Stimulated activated CD4-positive, alpha-beta T cell treated with anti-CD3 and anti-CD28 coated beads, TNF-alpha, amount 100 ng/mL, for 4 hours (primary cell): ENCODE measurements around the gene POMGNT1.
"Not testable (repeated sequence)": the region's sequence is repeated elsewhere in the genome, so short reads cannot be mapped to it uniquely, and the experiment has no call there.

Experiments used
- DNase-seq, 3 experiments: peaks; one replicate each; pipeline ENCODE4 v3.0.0-alpha.2; 2020; ENCODE audit warnings: low read depth in 3 of 3

The POMGNT1 gene

GRCh38 chr1:46197964-46198811, at the start of gene POMGNT1:
Gene POMGNT1 (minus strand): TSS chr1:46198434. CDS start chr1:46197821, 613 bp downstream.
- DNase-seq: peak; percentile 46 to 60 (median 57)

- peak; percentile 86 to 96 (median 94) for DNase-seq
These were observed 49.3 kb upstream of the POMGNT1 start, which contains the start of gene RAD54L for GRCh38 chr1:46247436-46248121. Gene RAD54L (plus strand): TSS chr1:46247763. CDS start chr1:46248406, 643 bp downstream.

GRCh38 chr1:46246548-46247435, 48.6 kb upstream of the POMGNT1 start:
- peak in 2 of 3 experiments; percentile 22 to 34 for DNase-seq

- DNase-seq: not testable (repeated sequence)
These were observed 47.9 kb upstream of the POMGNT1 start for GRCh38 chr1:46246136-46246535.

- DNase-seq: no peak
These were observed 46.6 kb upstream of the POMGNT1 start for GRCh38 chr1:46244656-46245371.

- not testable (repeated sequence) for DNase-seq
These were observed 45.6 kb upstream of the POMGNT1 start for GRCh38 chr1:46243831-46244230.

- no peak for DNase-seq
These were observed 44.7 kb upstream of the POMGNT1 start for GRCh38 chr1:46242918-46243317.

GRCh38 chr1:46241733-46242132, 43.5 kb upstream of the POMGNT1 start:
- DNase-seq: not testable (repeated sequence)

GRCh38 chr1:46238865-46239264, 40.6 kb upstream of the POMGNT1 start:
- not testable (repeated sequence) for DNase-seq

GRCh38 chr1:46236882-46237281, 38.6 kb upstream of the POMGNT1 start:
- DNase-seq: no peak

- not testable (repeated sequence) for DNase-seq
These were observed 33.0 kb upstream of the POMGNT1 start for GRCh38 chr1:46231231-46231630.

GRCh38 chr1:46224966-46225365, 26.7 kb upstream of the POMGNT1 start:
- DNase-seq: no peak

GRCh38 chr1:46223472-46223943, 25.3 kb upstream of the POMGNT1 start:
- DNase-seq: peak; percentile 18 to 51 (median 19)

- not testable (repeated sequence) for DNase-seq
These were observed 24.8 kb upstream of the POMGNT1 start for GRCh38 chr1:46223055-46223454.

GRCh38 chr1:46221749-46222148, 23.5 kb upstream of the POMGNT1 start:
- DNase-seq: no peak

- DNase-seq: no peak
These were observed 22.6 kb upstream of the POMGNT1 start for GRCh38 chr1:46220808-46221207.

- no peak for DNase-seq
These were observed 21.6 kb upstream of the POMGNT1 start for GRCh38 chr1:46219551-46220520.

- DNase-seq: no peak
These were observed 20.2 kb upstream of the POMGNT1 start for GRCh38 chr1:46218443-46218842.

GRCh38 chr1:46215504-46215903, 17.3 kb upstream of the POMGNT1 start:
- DNase-seq: no peak

GRCh38 chr1:46211051-46211450, 12.8 kb upstream of the POMGNT1 start:
- DNase-seq: no peak
